Measurements from ENCODE around the gene AQP5.

Gene AQP5

DNA sequence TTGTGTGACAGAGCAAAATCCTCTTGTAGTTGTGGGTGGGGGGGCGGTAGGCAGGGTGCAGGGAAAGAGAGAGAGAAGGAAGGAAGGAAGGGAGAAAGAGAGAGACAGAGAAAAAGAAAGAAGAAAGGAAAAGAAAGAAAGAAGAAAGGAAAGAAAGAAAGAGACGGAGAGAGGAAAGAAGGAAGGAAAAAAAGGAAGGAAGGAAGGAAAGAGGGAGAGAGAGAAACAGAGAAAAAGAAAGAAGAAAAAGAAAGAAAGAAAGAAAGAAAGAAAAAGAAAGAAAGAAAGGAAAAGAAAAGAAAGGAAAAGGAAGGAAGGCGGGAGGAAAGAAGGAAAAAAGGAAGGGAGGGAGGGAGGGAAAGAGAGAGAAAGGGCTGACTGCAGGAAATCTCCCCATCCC is 40.4 kb upstream of the AQP5 start:
- no peak for TF ChIP-seq CREB1 (IDR thresholded peaks at IDR 0.05; ENCODE audit: low read depth)
- no peak for TF ChIP-seq TAF1 (IDR thresholded peaks at IDR 0.05; ENCODE audit: low read depth)
- no peak for TF ChIP-seq YY1 (IDR thresholded peaks at IDR 0.05; ENCODE audit: low read depth)
- TF ChIP-seq FOXM1 (IDR thresholded peaks at IDR 0.05; ENCODE audit: borderline replicate concordance, low read depth), result no peak

DNA sequence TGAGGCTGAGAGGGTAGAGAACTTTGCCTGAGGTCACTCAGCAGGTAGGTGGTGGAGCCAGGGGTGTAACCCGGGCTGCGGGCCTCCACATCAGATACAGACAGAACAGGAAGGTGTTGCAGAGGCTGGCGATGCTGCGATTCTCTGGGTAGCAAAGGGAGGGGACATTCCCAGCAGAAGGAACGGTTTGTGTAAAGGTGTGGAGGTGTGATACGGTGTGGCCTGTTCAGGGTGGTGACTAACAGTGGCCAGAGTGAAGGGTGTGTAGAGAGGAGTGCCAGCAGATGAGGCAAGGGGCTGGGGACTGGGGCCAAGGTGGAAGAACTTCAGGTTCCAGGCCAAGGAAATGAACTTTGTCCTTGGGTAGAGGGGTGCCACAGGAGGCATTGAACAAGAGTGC is 39.7 kb upstream of the AQP5 start:
- TF ChIP-seq TEAD4 (IDR thresholded peaks at IDR 0.05) (no peak), RAD21 (IDR thresholded peaks at IDR 0.05; ENCODE audit: low read depth) (no peak)
- TF ChIP-seq, protein P1, sequence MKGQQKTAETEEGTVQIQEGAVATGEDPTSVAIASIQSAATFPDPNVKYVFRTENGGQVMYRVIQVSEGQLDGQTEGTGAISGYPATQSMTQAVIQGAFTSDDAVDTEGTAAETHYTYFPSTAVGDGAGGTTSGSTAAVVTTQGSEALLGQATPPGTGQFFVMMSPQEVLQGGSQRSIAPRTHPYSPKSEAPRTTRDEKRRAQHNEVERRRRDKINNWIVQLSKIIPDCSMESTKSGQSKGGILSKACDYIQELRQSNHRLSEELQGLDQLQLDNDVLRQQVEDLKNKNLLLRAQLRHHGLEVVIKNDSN (IDR thresholded peaks at IDR 0.05), result no peak

DNA sequence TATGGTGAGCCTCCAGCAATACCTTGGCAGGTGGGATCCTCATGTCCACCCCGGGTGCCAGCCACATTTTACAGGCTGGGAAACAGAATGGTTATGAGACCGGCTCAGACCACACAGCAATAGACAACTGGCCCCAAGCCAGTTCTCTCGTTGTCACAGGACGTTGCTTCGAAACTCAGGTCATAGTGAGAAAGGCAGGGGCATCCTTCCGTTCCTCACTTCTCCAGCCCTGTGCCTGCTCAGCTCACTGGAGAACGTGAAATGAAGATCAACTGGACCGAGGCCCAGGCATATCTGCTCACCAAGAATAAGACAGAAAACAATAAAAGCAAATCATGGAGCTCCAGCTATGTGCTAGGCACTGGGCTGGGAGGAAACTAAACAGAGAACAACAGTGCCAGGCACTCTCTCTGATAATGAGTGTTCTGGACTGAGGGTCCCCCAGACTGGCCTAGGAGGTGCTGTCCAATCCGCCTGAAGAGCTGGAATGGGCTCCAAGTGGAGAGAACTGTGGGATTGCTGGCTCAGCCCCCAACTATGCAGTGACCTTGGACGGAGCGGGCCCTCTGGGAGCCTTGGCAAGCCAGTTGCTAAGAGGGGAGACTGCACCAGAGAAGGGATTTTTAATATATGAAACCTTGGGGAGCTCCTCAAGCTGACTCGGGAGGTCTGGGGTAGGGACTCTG is 39.2 kb upstream of the AQP5 start:
- no peak for TF ChIP-seq TAF1 (IDR thresholded peaks at IDR 0.05; ENCODE audit: low read depth)
- TF ChIP-seq, protein P1 (IDR thresholded peaks at IDR 0.05), result no peak
- TF ChIP-seq EGR1 (IDR thresholded peaks at IDR 0.05), result no peak
- TF ChIP-seq YY1 (IDR thresholded peaks at IDR 0.05; ENCODE audit: low read depth), result no peak
- no peak for TF ChIP-seq TEAD4 (IDR thresholded peaks at IDR 0.05)
- no peak for TF ChIP-seq CREB1 (IDR thresholded peaks at IDR 0.05; ENCODE audit: low read depth)
- TF ChIP-seq, protein P2, sequence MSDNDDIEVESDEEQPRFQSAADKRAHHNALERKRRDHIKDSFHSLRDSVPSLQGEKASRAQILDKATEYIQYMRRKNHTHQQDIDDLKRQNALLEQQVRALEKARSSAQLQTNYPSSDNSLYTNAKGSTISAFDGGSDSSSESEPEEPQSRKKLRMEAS (IDR thresholded peaks at IDR 0.05), result no peak
- no peak for TF ChIP-seq NFIC (IDR thresholded peaks at IDR 0.05)
- TF ChIP-seq TCF12 (IDR thresholded peaks at IDR 0.05; ENCODE audit: low read depth), result no peak
- no peak for TF ChIP-seq CEBPB (IDR thresholded peaks at IDR 0.05)
- TF ChIP-seq FOXM1 (IDR thresholded peaks at IDR 0.05; ENCODE audit: borderline replicate concordance, low read depth), result no peak
- no peak for TF ChIP-seq EP300 (IDR thresholded peaks at IDR 0.05; ENCODE audit: borderline replicate concordance)
- TF ChIP-seq, protein P3, sequence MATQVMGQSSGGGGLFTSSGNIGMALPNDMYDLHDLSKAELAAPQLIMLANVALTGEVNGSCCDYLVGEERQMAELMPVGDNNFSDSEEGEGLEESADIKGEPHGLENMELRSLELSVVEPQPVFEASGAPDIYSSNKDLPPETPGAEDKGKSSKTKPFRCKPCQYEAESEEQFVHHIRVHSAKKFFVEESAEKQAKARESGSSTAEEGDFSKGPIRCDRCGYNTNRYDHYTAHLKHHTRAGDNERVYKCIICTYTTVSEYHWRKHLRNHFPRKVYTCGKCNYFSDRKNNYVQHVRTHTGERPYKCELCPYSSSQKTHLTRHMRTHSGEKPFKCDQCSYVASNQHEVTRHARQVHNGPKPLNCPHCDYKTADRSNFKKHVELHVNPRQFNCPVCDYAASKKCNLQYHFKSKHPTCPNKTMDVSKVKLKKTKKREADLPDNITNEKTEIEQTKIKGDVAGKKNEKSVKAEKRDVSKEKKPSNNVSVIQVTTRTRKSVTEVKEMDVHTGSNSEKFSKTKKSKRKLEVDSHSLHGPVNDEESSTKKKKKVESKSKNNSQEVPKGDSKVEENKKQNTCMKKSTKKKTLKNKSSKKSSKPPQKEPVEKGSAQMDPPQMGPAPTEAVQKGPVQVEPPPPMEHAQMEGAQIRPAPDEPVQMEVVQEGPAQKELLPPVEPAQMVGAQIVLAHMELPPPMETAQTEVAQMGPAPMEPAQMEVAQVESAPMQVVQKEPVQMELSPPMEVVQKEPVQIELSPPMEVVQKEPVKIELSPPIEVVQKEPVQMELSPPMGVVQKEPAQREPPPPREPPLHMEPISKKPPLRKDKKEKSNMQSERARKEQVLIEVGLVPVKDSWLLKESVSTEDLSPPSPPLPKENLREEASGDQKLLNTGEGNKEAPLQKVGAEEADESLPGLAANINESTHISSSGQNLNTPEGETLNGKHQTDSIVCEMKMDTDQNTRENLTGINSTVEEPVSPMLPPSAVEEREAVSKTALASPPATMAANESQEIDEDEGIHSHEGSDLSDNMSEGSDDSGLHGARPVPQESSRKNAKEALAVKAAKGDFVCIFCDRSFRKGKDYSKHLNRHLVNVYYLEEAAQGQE (IDR thresholded peaks at IDR 0.05; ENCODE audit: low read depth), result no peak
- no peak for TF ChIP-seq RAD21 (IDR thresholded peaks at IDR 0.05; ENCODE audit: low read depth)
- no peak for TF ChIP-seq ZBTB7A (IDR thresholded peaks at IDR 0.05; ENCODE audit: low read depth)

DNA sequence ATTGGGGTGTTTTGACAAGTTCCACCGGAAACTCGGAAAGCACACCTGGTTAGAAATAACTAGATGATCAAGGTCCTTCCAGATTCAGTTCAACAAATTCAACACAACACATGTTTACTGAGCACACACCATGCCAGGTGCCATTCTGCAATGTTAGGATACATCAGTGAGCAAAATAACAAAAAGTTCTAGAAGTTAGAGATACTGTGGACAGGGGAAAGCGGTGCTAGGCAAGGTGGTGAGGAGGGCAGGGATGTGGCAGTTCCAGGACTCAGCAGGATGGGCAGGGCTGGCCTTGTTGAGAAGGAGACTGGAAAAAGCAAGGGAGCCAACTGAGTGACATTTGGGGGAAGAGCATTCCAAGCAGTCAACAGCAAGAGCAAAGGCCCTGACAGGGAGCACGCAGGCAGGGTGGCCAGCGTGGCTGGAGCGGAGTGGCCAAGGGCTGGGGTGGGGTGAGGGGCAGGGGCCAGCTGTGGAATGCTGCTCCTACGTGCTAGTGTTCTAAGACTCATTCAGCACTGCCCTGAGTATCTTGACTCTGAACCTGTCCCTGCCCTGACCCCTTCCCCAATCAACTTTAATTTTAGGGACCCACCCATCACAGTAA is 38.5 kb upstream of the AQP5 start:
- TF ChIP-seq YY1 (IDR thresholded peaks at IDR 0.05; ENCODE audit: low read depth), result no peak
- no peak for TF ChIP-seq RAD21 (IDR thresholded peaks at IDR 0.05; ENCODE audit: low read depth)
- TF ChIP-seq EGR1 (IDR thresholded peaks at IDR 0.05), result no peak
- no peak for TF ChIP-seq FOXM1 (IDR thresholded peaks at IDR 0.05; ENCODE audit: borderline replicate concordance, low read depth)

DNA sequence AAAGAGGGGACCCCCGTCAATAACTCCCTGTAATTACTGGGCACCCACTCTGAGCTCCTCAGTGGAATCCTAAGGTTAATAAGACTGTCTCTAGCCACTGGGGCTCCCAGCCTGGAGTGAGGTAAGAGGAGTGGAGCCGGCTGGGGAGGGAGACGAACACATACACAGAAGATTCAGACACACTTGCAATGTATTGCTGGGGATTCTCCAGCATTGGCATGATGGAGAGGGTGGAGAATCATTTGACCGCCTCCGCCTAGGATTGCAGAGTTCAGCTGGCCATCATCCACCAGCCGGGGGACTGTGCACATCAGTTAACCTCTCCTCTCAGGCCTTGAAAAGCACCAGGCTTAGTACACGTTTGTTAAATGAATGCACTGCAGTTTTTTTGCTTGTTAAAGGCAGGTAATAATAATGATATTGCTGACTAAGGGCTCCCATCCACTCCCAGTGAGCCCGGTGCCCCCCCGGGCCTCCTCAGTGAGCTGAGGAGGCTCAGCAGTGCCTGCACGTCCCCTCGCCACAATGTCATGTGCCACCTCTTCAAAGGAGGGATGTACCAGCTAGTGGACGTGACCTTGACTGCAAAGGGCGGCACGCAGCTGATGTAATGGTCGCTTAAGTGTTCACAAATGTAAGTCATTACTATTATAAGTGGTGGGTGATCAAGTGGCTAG is 37.7 kb upstream of the AQP5 start:
- no peak for TF ChIP-seq EGR1 (IDR thresholded peaks at IDR 0.05)
- no peak for TF ChIP-seq YY1 (IDR thresholded peaks at IDR 0.05; ENCODE audit: low read depth)
- TF ChIP-seq CREB1 (IDR thresholded peaks at IDR 0.05; ENCODE audit: low read depth), result no peak
- no peak for TF ChIP-seq EP300 (IDR thresholded peaks at IDR 0.05; ENCODE audit: borderline replicate concordance)
- TF ChIP-seq FOXM1 (IDR thresholded peaks at IDR 0.05; ENCODE audit: borderline replicate concordance, low read depth), result no peak
- TF ChIP-seq TAF1 (IDR thresholded peaks at IDR 0.05; ENCODE audit: low read depth), result no peak
- TF ChIP-seq, protein P3 (IDR thresholded peaks at IDR 0.05; ENCODE audit: low read depth), result no peak

DNA sequence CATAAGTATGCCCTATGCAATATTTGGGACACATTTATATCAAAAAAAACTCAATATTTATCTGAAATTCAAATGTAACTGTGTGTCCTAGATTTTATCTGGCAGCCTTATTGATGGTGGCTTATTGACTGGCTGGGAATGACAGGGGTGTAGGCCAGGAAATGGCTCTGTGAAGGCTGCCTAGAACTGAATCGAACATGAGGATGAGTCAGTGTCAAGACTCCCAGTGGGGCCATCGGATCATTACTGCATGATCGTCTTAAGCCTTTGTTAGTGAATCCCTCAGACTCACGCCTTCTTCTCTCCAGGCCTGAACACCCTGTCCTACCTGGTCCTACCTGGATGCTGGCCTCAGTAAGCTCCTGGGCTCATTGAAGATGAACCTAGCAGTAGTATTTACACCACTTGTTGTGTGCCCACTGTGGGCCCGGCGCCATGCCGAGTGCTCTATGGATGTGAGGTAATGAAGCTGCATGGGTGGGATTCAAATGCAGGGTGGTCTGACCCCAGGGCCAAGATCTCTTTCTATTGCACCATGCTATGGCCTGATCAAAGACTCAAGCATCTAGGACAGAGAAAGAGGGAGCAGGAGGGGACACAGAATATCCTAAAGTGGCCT is 36.9 kb upstream of the AQP5 start:
- TF ChIP-seq FOXM1 (IDR thresholded peaks at IDR 0.05; ENCODE audit: borderline replicate concordance, low read depth) (no peak), EP300 (IDR thresholded peaks at IDR 0.05; ENCODE audit: borderline replicate concordance) (no peak), NFIC (IDR thresholded peaks at IDR 0.05) (no peak), EGR1 (IDR thresholded peaks at IDR 0.05) (no peak), TAF1 (IDR thresholded peaks at IDR 0.05; ENCODE audit: low read depth) (no peak), ZBTB7A (IDR thresholded peaks at IDR 0.05; ENCODE audit: low read depth) (no peak), CREB1 (IDR thresholded peaks at IDR 0.05; ENCODE audit: low read depth) (no peak), TCF12 (IDR thresholded peaks at IDR 0.05; ENCODE audit: low read depth) (no peak), CEBPB (IDR thresholded peaks at IDR 0.05) (no peak), TEAD4 (IDR thresholded peaks at IDR 0.05) (no peak), RAD21 (IDR thresholded peaks at IDR 0.05; ENCODE audit: low read depth) (no peak), YY1 (IDR thresholded peaks at IDR 0.05; ENCODE audit: low read depth) (no peak)
- TF ChIP-seq, protein P2 (IDR thresholded peaks at IDR 0.05), result no peak
- TF ChIP-seq, protein P1 (IDR thresholded peaks at IDR 0.05), result no peak
- TF ChIP-seq, protein P3 (IDR thresholded peaks at IDR 0.05; ENCODE audit: low read depth), result no peak

Measured in Ishikawa (cell line).